H1 (cell line): Measurements from ENCODE around the gene CNTN5. TPM values are rescaled to one million over a fixed set of nuclear protein-coding genes. Genes with fewer than 3 reads are reported as not detected.

Experiments used
- CTCF ChIA-PET: fragments of 300-600 bp; sonication (Branson Sonifier 250); formaldehyde crosslinking; loops from one replicate; lab custom pipeline; 2021; ENCODE audit not compliant: partially characterized antibody; lab: Charles Lee
- POLR2A ChIA-PET: fragments of 300-600 bp; sonication (Branson Sonifier 250); formaldehyde crosslinking; loops from one replicate; lab custom pipeline; 2021; ENCODE audit warnings: inconsistent platforms; ENCODE audit not compliant: partially characterized antibody; lab: Charles Lee
- DNase-seq, 2 experiments: peaks; one replicate each; pipeline versions ENCODE4 v3.0.0 to v3.0.0-alpha.2; 2010 to 2022; ENCODE audit warnings: low spot score in 2 of 2, low read depth in 1 of 2, mixed read lengths in 1 of 2
- FAIRE-seq: peaks from 2 replicates; lab custom pipeline; 2011; peaks lifted over from hg19 to GRCh38; lab: Jason Lieb, UNC
- H2AFZ ChIP-seq: 2 replicates; pipeline ENCODE4 v1.8.1; 2012; ENCODE audit warnings: low read length, inconsistent platforms
- H2AK5ac ChIP-seq: 2 replicates; pipeline ENCODE4 v1.6.1; 2013; ENCODE audit warnings: low read depth, low read length
- H2BK120ac ChIP-seq: replicated peaks from 2 replicates; pipeline ENCODE3; 2013; ENCODE audit warnings: low read depth, low read length, inconsistent platforms
- H2BK12ac ChIP-seq: 2 replicates; pipeline ENCODE4 v1.6.1; 2013; ENCODE audit warnings: low read depth, low read length
- H2BK15ac ChIP-seq: 2 replicates; pipeline ENCODE4 v1.6.1; 2013; ENCODE audit warnings: low read length
- H2BK20ac ChIP-seq: 2 replicates; pipeline ENCODE4 v1.6.1; 2013; ENCODE audit warnings: low read length
- H2BK5ac ChIP-seq: 2 replicates; pipeline ENCODE4 v1.6.1; 2013; ENCODE audit warnings: low read depth, low read length
- H3K14ac ChIP-seq: 2 replicates; pipeline ENCODE4 v1.6.1; 2013; ENCODE audit warnings: inconsistent platforms; ENCODE audit not compliant: insufficient read length
- H3K18ac ChIP-seq: 2 replicates; pipeline ENCODE4 v1.6.1; 2013; ENCODE audit warnings: low read length; ENCODE audit errors: extremely low read depth
- H3K23ac ChIP-seq: 2 replicates; pipeline ENCODE4 v1.6.1; 2013; ENCODE audit warnings: inconsistent platforms; ENCODE audit not compliant: insufficient read length
- H3K23me2 ChIP-seq: 2 replicates; pipeline ENCODE4 v1.6.1; 2013; ENCODE audit warnings: low read depth, low read length
- H3K27ac ChIP-seq: 2 replicates; pipeline ENCODE4 v1.6.1; 2011; ENCODE audit warnings: low read depth, low read length, inconsistent platforms
- H3K27me3 ChIP-seq, 4 experiments: replicated peaks in 1 of 4; 1 replicate in 1 of 4; 2 replicates in 3 of 4; pipeline versions ENCODE4 v1.6.1 to v1.8.1; 2011 to 2013; ENCODE audit warnings: low read length in 3 of 4, mild to moderate bottlenecking in 3 of 4, inconsistent platforms in 2 of 4, mixed read lengths in 2 of 4, moderate library complexity in 1 of 4; ENCODE audit not compliant: control insufficient read depth in 3 of 4, insufficient read depth in 3 of 4; ENCODE audit errors: extremely low read depth in 1 of 4
- H3K36me3 ChIP-seq, 4 experiments: 2 replicates each; pipeline versions ENCODE4 v1.6.1 to v1.8.1; 2011 to 2013; ENCODE audit warnings: mild to moderate bottlenecking in 4 of 4, low read length in 3 of 4, moderate library complexity in 2 of 4, control low read depth in 1 of 4, inconsistent platforms in 1 of 4; ENCODE audit not compliant: insufficient read depth in 4 of 4, control insufficient read depth in 2 of 4
- H3K4ac ChIP-seq: replicated peaks from 2 replicates; pipeline ENCODE3; 2013; ENCODE audit warnings: low read length, low read depth, mixed read lengths, inconsistent platforms; ENCODE audit not compliant: insufficient read length
- H3K4me1 ChIP-seq, 4 experiments: replicated peaks in 1 of 4; 1 replicate in 1 of 4; 2 replicates in 3 of 4; pipeline versions ENCODE4 v1.6.1 to v1.8.1; 2011 to 2013; ENCODE audit warnings: low read length in 3 of 4, inconsistent platforms in 2 of 4, mixed read lengths in 1 of 4; ENCODE audit not compliant: insufficient read depth in 4 of 4, control insufficient read depth in 3 of 4
- H3K4me2 ChIP-seq, 2 experiments: 2 replicates each; pipeline versions ENCODE4 v1.6.1 to v1.8.1; 2011 to 2013; ENCODE audit warnings: low read depth in 2 of 2, low read length in 2 of 2, control low read depth in 1 of 2, inconsistent platforms in 1 of 2, mild to moderate bottlenecking in 1 of 2; ENCODE audit not compliant: insufficient read depth in 1 of 2
- H3K4me3 ChIP-seq, 4 experiments: fragments of 200-600, 300-600 bp in 1 of 4; sonication (generic), shearing (Covaris generic), sonication (Bioruptor Twin) in 1 of 4; 2 replicates each; pipeline versions ENCODE4 v1.5.1 to v1.8.1; 2011 to 2016; ENCODE audit warnings: low read length in 4 of 4, low read depth in 3 of 4, control low read depth in 2 of 4, inconsistent platforms in 2 of 4, mild to moderate bottlenecking in 2 of 4, mixed read lengths in 1 of 4, moderate library complexity in 1 of 4; ENCODE audit not compliant: insufficient read depth in 2 of 4; ENCODE audit errors: extremely low read depth in 1 of 4
- H3K56ac ChIP-seq: replicated peaks from 2 replicates; pipeline ENCODE3; 2013; ENCODE audit warnings: low read depth, mild to moderate bottlenecking, mixed read lengths, low read length, inconsistent platforms; ENCODE audit not compliant: insufficient read length
- H3K79me1 ChIP-seq: 2 replicates; pipeline ENCODE4 v1.6.1; 2013; ENCODE audit warnings: low read depth, low read length, control low read depth
- H3K79me2 ChIP-seq, 2 experiments: 2 replicates each; pipeline versions ENCODE4 v1.6.1 to v1.8.1; 2012 to 2013; ENCODE audit warnings: low read length in 2 of 2, mild to moderate bottlenecking in 2 of 2, inconsistent platforms in 1 of 2; ENCODE audit not compliant: insufficient read depth in 2 of 2, control insufficient read depth in 1 of 2
- H3K9ac ChIP-seq, 4 experiments: replicated peaks in 1 of 4; 1 replicate in 1 of 4; 2 replicates in 3 of 4; pipeline versions ENCODE4 v1.6.1 to v1.8.1; 2011 to 2013; ENCODE audit warnings: low read depth in 3 of 4, low read length in 3 of 4, control low read depth in 2 of 4, mild to moderate bottlenecking in 2 of 4, moderate library complexity in 2 of 4, inconsistent platforms in 1 of 4; ENCODE audit errors: extremely low read depth in 1 of 4
- H3K9me3 ChIP-seq, 2 experiments: 2 replicates each; pipeline versions ENCODE4 v1.6.1 to v1.8.1; 2012 to 2013; ENCODE audit warnings: mild to moderate bottlenecking in 2 of 2, moderate library complexity in 2 of 2, control low read depth in 1 of 2, inconsistent platforms in 1 of 2, low read depth in 1 of 2, low read length in 1 of 2, mixed read lengths in 1 of 2; ENCODE audit not compliant: insufficient read depth in 2 of 2
- H4K20me1 ChIP-seq, 2 experiments: replicated peaks in 1 of 2; 2 replicates each; pipeline versions ENCODE3 to v1.8.1; 2011 to 2013; ENCODE audit warnings: inconsistent platforms in 2 of 2, low read length in 2 of 2, mild to moderate bottlenecking in 1 of 2; ENCODE audit not compliant: insufficient read depth in 2 of 2, control insufficient read depth in 1 of 2
- H4K5ac ChIP-seq: 2 replicates; pipeline ENCODE4 v1.6.1; 2013; ENCODE audit warnings: low read length, low read depth, mixed read lengths, inconsistent platforms; ENCODE audit not compliant: insufficient read length
- H4K8ac ChIP-seq: 2 replicates; pipeline ENCODE4 v1.8.0; 2013; ENCODE audit warnings: mild to moderate bottlenecking, moderate library complexity, low read length, inconsistent platforms; ENCODE audit not compliant: insufficient read depth; ENCODE audit errors: extremely low read depth
- H4K91ac ChIP-seq: replicated peaks from 2 replicates; pipeline ENCODE3; 2013; ENCODE audit warnings: low read length, mixed read lengths, inconsistent platforms; ENCODE audit not compliant: insufficient read length
- SUZ12 ChIP-seq: fragments of 200-600 bp; sonication (generic); IDR thresholded peaks from 2 replicates; pipeline ENCODE4 v1.6.1; 2012; ENCODE audit warnings: mild to moderate bottlenecking, inconsistent platforms, low read length, moderate library complexity, mixed read lengths
- WGBS, 2 experiments: shearing (Covaris generic) in 1 of 2; methylation state at CpG; one replicate each; pipeline versions ENCODE4 v1.1.6 to v1.1.7; 2013 to 2015; ENCODE audit warnings: low lambda C conversion rate in 2 of 2, mixed read lengths in 2 of 2, inconsistent platforms in 1 of 2, low coverage in 1 of 2, missing lambda C conversion rate in 1 of 2; ENCODE audit not compliant: insufficient replicate concordance in 2 of 2, insufficient coverage in 1 of 2, insufficient read length in 1 of 2; ENCODE audit errors: extremely low coverage in 1 of 2, missing lambda C conversion rate in 1 of 2; 5-methylcytosine and 5-hydroxymethylcytosine counted together
- polyA plus RNA-seq, 7 experiments: library from polyadenylated mRNA; depleted of rRNA in 3 of 7; stranded (reverse) in 5 of 7; unstranded in 2 of 7; fragments of >200 nt in 5 of 7; fragments of 200-250 nt in 2 of 7; gene quantifications; 1 replicate in 5 of 7; 2 replicates in 1 of 7; 4 replicates in 1 of 7; pipeline versions ENCODE4 v1.2.1 to v1.2.3, GENCODE V29; 2011 to 2013; ENCODE audit warnings: missing spikeins in 2 of 7, mixed read lengths in 2 of 7
- total RNA-seq: library from RNA; stranded (reverse); fragmentation: NEBNext Ultra II Directional; extraction: Animal tissue kit (Norgen Biotek cat#: 25700); gene quantifications from 2 replicates; pipeline ENCODE4 v1.2.1, GENCODE V29; 2021

CNTN5 gene
- total and polyA plus RNA-seq, 2 of the 8 experiments (the other 6 are each of a cell fraction or from before 2014, with no cell fraction given) = not detected

DNA sequence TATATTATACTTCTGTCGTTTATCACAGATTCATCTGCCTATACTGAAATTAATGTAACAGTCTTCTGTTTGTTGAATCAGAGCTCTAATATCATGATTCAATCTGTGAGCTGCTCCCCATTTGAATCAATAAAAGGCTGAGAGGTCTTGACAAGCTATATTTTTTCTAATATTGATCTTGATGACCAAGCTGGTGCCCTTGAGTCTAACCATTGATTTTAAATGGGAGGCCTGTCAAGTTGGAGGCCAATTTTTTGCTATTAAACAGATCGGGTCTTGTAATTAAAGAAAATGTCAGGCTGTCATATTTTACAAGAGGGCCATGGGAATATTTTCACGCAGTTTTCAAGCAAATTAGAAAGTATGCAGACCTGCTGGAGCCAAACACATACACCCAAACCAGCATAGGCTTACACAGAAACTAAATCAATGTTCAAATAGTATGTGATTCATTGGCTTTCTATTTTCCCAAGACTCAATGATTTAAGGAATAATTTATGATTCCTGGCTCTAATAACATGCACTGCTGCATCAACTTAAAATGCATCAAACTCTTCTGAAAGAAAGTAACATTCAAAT is 286.9 kb downstream of the CNTN5 start:
- no peak for TF ChIP-seq SUZ12
- FAIRE-seq (no peak), DNase-seq (no peak)
- CTCF ChIA-PET = interaction anchor here (1.3 kb wide), 1 partner anchor 10 kb away, joined by 3 read pairs; no protein-coding TSS in a partner anchor
- Histone ChIP-seq H4K8ac (no peak overlapping the region), H3K56ac (no peak overlapping the region), H3K4me1 (no peaks in the 10 kb centered on the region), H3K4ac (no peak overlapping the region), H3K23me2 (no peaks in the 10 kb centered on the region), H2BK12ac (no peak overlapping the region), H3K4me2 (no peak overlapping the region), H3K79me1 (no peaks in the 10 kb centered on the region), H4K20me1 (no peaks in the 10 kb centered on the region), H2AK5ac (no peak overlapping the region), H3K18ac (no peak overlapping the region), H4K5ac (no peak overlapping the region), H2BK15ac (no peak overlapping the region), H3K4me3 (no peak overlapping the region), H3K14ac (no peak overlapping the region), H3K27ac (no peak overlapping the region), H3K36me3 (no peaks in the 10 kb centered on the region), H2AFZ (no peak overlapping the region), H3K23ac (no peak overlapping the region), H4K91ac (no peak overlapping the region), H2BK20ac (no peak overlapping the region), H3K9me3 (no peaks in the 10 kb centered on the region), H2BK120ac (no peak overlapping the region), H3K79me2 (no peaks in the 10 kb centered on the region), H2BK5ac (no peak overlapping the region), H3K27me3 (no peaks in the 10 kb centered on the region), H3K9ac (no peak overlapping the region)
- POLR2A ChIA-PET = no interaction called here
- 93% methylated on average over 3 of the region's 3 CpGs; no CpG with 5 or more reads in 1 of the 2 experiments for WGBS, 2 experiments
